H1 (cell line): ENCODE results near the gene GPHA2. TPM values are rescaled to one million over a fixed set of nuclear protein-coding genes. Genes with fewer than 3 reads are reported as not detected.

ENCODE experiments used
- CTCF ChIA-PET: fragments of 300-600 bp; sonication (Branson Sonifier 250); formaldehyde crosslinking; loops from one replicate; lab custom pipeline; 2021; ENCODE audit not compliant: partially characterized antibody; lab: Charles Lee
- POLR2A ChIA-PET: fragments of 300-600 bp; sonication (Branson Sonifier 250); formaldehyde crosslinking; loops from one replicate; lab custom pipeline; 2021; ENCODE audit warnings: inconsistent platforms; ENCODE audit not compliant: partially characterized antibody; lab: Charles Lee
- DNase-seq, 2 experiments: peaks; one replicate each; pipeline versions ENCODE4 v3.0.0 to v3.0.0-alpha.2; 2010 to 2022; ENCODE audit warnings: low spot score in 2 of 2, low read depth in 1 of 2, mixed read lengths in 1 of 2
- FAIRE-seq: peaks from 2 replicates; lab custom pipeline; 2011; peaks lifted over from hg19 to GRCh38; lab: Jason Lieb, UNC
- H2AFZ ChIP-seq: 2 replicates; pipeline ENCODE4 v1.8.1; 2012; ENCODE audit warnings: low read length, inconsistent platforms
- H2AK5ac ChIP-seq: 2 replicates; pipeline ENCODE4 v1.6.1; 2013; ENCODE audit warnings: low read depth, low read length
- H2BK120ac ChIP-seq: replicated peaks from 2 replicates; pipeline ENCODE3; 2013; ENCODE audit warnings: low read depth, low read length, inconsistent platforms
- H2BK12ac ChIP-seq: 2 replicates; pipeline ENCODE4 v1.6.1; 2013; ENCODE audit warnings: low read depth, low read length
- H2BK15ac ChIP-seq: 2 replicates; pipeline ENCODE4 v1.6.1; 2013; ENCODE audit warnings: low read length
- H2BK20ac ChIP-seq: 2 replicates; pipeline ENCODE4 v1.6.1; 2013; ENCODE audit warnings: low read length
- H2BK5ac ChIP-seq: 2 replicates; pipeline ENCODE4 v1.6.1; 2013; ENCODE audit warnings: low read depth, low read length
- H3K14ac ChIP-seq: 2 replicates; pipeline ENCODE4 v1.6.1; 2013; ENCODE audit warnings: inconsistent platforms; ENCODE audit not compliant: insufficient read length
- H3K18ac ChIP-seq: 2 replicates; pipeline ENCODE4 v1.6.1; 2013; ENCODE audit warnings: low read length; ENCODE audit errors: extremely low read depth
- H3K23ac ChIP-seq: 2 replicates; pipeline ENCODE4 v1.6.1; 2013; ENCODE audit warnings: inconsistent platforms; ENCODE audit not compliant: insufficient read length
- H3K23me2 ChIP-seq: 2 replicates; pipeline ENCODE4 v1.6.1; 2013; ENCODE audit warnings: low read depth, low read length
- H3K27ac ChIP-seq: 2 replicates; pipeline ENCODE4 v1.6.1; 2011; ENCODE audit warnings: low read depth, low read length, inconsistent platforms
- H3K27me3 ChIP-seq, 4 experiments: replicated peaks in 1 of 4; 1 replicate in 1 of 4; 2 replicates in 3 of 4; pipeline versions ENCODE4 v1.6.1 to v1.8.1; 2011 to 2013; ENCODE audit warnings: low read length in 3 of 4, mild to moderate bottlenecking in 3 of 4, inconsistent platforms in 2 of 4, mixed read lengths in 2 of 4, moderate library complexity in 1 of 4; ENCODE audit not compliant: control insufficient read depth in 3 of 4, insufficient read depth in 3 of 4; ENCODE audit errors: extremely low read depth in 1 of 4
- H3K36me3 ChIP-seq, 4 experiments: 2 replicates each; pipeline versions ENCODE4 v1.6.1 to v1.8.1; 2011 to 2013; ENCODE audit warnings: mild to moderate bottlenecking in 4 of 4, low read length in 3 of 4, moderate library complexity in 2 of 4, control low read depth in 1 of 4, inconsistent platforms in 1 of 4; ENCODE audit not compliant: insufficient read depth in 4 of 4, control insufficient read depth in 2 of 4
- H3K4ac ChIP-seq: replicated peaks from 2 replicates; pipeline ENCODE3; 2013; ENCODE audit warnings: low read length, low read depth, mixed read lengths, inconsistent platforms; ENCODE audit not compliant: insufficient read length
- H3K4me1 ChIP-seq, 4 experiments: replicated peaks in 1 of 4; 1 replicate in 1 of 4; 2 replicates in 3 of 4; pipeline versions ENCODE4 v1.6.1 to v1.8.1; 2011 to 2013; ENCODE audit warnings: low read length in 3 of 4, inconsistent platforms in 2 of 4, mixed read lengths in 1 of 4; ENCODE audit not compliant: insufficient read depth in 4 of 4, control insufficient read depth in 3 of 4
- H3K4me2 ChIP-seq, 2 experiments: 2 replicates each; pipeline versions ENCODE4 v1.6.1 to v1.8.1; 2011 to 2013; ENCODE audit warnings: low read depth in 2 of 2, low read length in 2 of 2, control low read depth in 1 of 2, inconsistent platforms in 1 of 2, mild to moderate bottlenecking in 1 of 2; ENCODE audit not compliant: insufficient read depth in 1 of 2
- H3K4me3 ChIP-seq, 4 experiments: fragments of 200-600, 300-600 bp in 1 of 4; sonication (generic), shearing (Covaris generic), sonication (Bioruptor Twin) in 1 of 4; 2 replicates each; pipeline versions ENCODE4 v1.5.1 to v1.8.1; 2011 to 2016; ENCODE audit warnings: low read length in 4 of 4, low read depth in 3 of 4, control low read depth in 2 of 4, inconsistent platforms in 2 of 4, mild to moderate bottlenecking in 2 of 4, mixed read lengths in 1 of 4, moderate library complexity in 1 of 4; ENCODE audit not compliant: insufficient read depth in 2 of 4; ENCODE audit errors: extremely low read depth in 1 of 4
- H3K56ac ChIP-seq: replicated peaks from 2 replicates; pipeline ENCODE3; 2013; ENCODE audit warnings: low read depth, mild to moderate bottlenecking, mixed read lengths, low read length, inconsistent platforms; ENCODE audit not compliant: insufficient read length
- H3K79me1 ChIP-seq: 2 replicates; pipeline ENCODE4 v1.6.1; 2013; ENCODE audit warnings: low read depth, low read length, control low read depth
- H3K79me2 ChIP-seq, 2 experiments: 2 replicates each; pipeline versions ENCODE4 v1.6.1 to v1.8.1; 2012 to 2013; ENCODE audit warnings: low read length in 2 of 2, mild to moderate bottlenecking in 2 of 2, inconsistent platforms in 1 of 2; ENCODE audit not compliant: insufficient read depth in 2 of 2, control insufficient read depth in 1 of 2
- H3K9ac ChIP-seq, 4 experiments: replicated peaks in 1 of 4; 1 replicate in 1 of 4; 2 replicates in 3 of 4; pipeline versions ENCODE4 v1.6.1 to v1.8.1; 2011 to 2013; ENCODE audit warnings: low read depth in 3 of 4, low read length in 3 of 4, control low read depth in 2 of 4, mild to moderate bottlenecking in 2 of 4, moderate library complexity in 2 of 4, inconsistent platforms in 1 of 4; ENCODE audit errors: extremely low read depth in 1 of 4
- H3K9me3 ChIP-seq, 2 experiments: 2 replicates each; pipeline versions ENCODE4 v1.6.1 to v1.8.1; 2012 to 2013; ENCODE audit warnings: mild to moderate bottlenecking in 2 of 2, moderate library complexity in 2 of 2, control low read depth in 1 of 2, inconsistent platforms in 1 of 2, low read depth in 1 of 2, low read length in 1 of 2, mixed read lengths in 1 of 2; ENCODE audit not compliant: insufficient read depth in 2 of 2
- H4K20me1 ChIP-seq, 2 experiments: replicated peaks in 1 of 2; 2 replicates each; pipeline versions ENCODE3 to v1.8.1; 2011 to 2013; ENCODE audit warnings: inconsistent platforms in 2 of 2, low read length in 2 of 2, mild to moderate bottlenecking in 1 of 2; ENCODE audit not compliant: insufficient read depth in 2 of 2, control insufficient read depth in 1 of 2
- H4K5ac ChIP-seq: 2 replicates; pipeline ENCODE4 v1.6.1; 2013; ENCODE audit warnings: low read length, low read depth, mixed read lengths, inconsistent platforms; ENCODE audit not compliant: insufficient read length
- H4K8ac ChIP-seq: 2 replicates; pipeline ENCODE4 v1.8.0; 2013; ENCODE audit warnings: mild to moderate bottlenecking, moderate library complexity, low read length, inconsistent platforms; ENCODE audit not compliant: insufficient read depth; ENCODE audit errors: extremely low read depth
- H4K91ac ChIP-seq: replicated peaks from 2 replicates; pipeline ENCODE3; 2013; ENCODE audit warnings: low read length, mixed read lengths, inconsistent platforms; ENCODE audit not compliant: insufficient read length
- GABPA ChIP-seq: IDR thresholded peaks from 2 replicates; pipeline ENCODE4 v1.6.1; 2011; ENCODE audit warnings: mild to moderate bottlenecking, low read length, moderate library complexity, borderline replicate concordance; ENCODE audit not compliant: insufficient read depth
- HDAC6 ChIP-seq: IDR thresholded peaks from one replicate; pipeline ENCODE4 v1.7.1; 2012; ENCODE audit warnings: low read depth, mild to moderate bottlenecking, inconsistent platforms, low read length, moderate library complexity
- KDM1A ChIP-seq: fragments of 200-600, 300-600 bp; sonication (generic); IDR thresholded peaks from 2 replicates; pipeline ENCODE4 v1.7.1; 2016; ENCODE audit warnings: mild to moderate bottlenecking, low read length, borderline replicate concordance
- RXRA ChIP-seq: IDR thresholded peaks from 2 replicates; pipeline ENCODE4 v1.6.1; 2011; ENCODE audit warnings: low read depth, mild to moderate bottlenecking, low read length, moderate library complexity; ENCODE audit not compliant: insufficient read depth
- WGBS, 2 experiments: shearing (Covaris generic) in 1 of 2; methylation state at CpG; one replicate each; pipeline versions ENCODE4 v1.1.6 to v1.1.7; 2013 to 2015; ENCODE audit warnings: low lambda C conversion rate in 2 of 2, mixed read lengths in 2 of 2, inconsistent platforms in 1 of 2, low coverage in 1 of 2, missing lambda C conversion rate in 1 of 2; ENCODE audit not compliant: insufficient replicate concordance in 2 of 2, insufficient coverage in 1 of 2, insufficient read length in 1 of 2; ENCODE audit errors: extremely low coverage in 1 of 2, missing lambda C conversion rate in 1 of 2; 5-methylcytosine and 5-hydroxymethylcytosine counted together
- polyA plus RNA-seq, 7 experiments: library from polyadenylated mRNA; depleted of rRNA in 3 of 7; stranded (reverse) in 5 of 7; unstranded in 2 of 7; fragments of >200 nt in 5 of 7; fragments of 200-250 nt in 2 of 7; gene quantifications; 1 replicate in 5 of 7; 2 replicates in 1 of 7; 4 replicates in 1 of 7; pipeline versions ENCODE4 v1.2.1 to v1.2.3, GENCODE V29; 2011 to 2013; ENCODE audit warnings: missing spikeins in 2 of 7, mixed read lengths in 2 of 7
- total RNA-seq: library from RNA; stranded (reverse); fragmentation: NEBNext Ultra II Directional; extraction: Animal tissue kit (Norgen Biotek cat#: 25700); gene quantifications from 2 replicates; pipeline ENCODE4 v1.2.1, GENCODE V29; 2021

The GPHA2 gene
- total and polyA plus RNA-seq, 2 of the 8 experiments (the other 6 are each of a cell fraction or from before 2014, with no cell fraction given) = 0.97 to 4.4 TPM

DNA sequence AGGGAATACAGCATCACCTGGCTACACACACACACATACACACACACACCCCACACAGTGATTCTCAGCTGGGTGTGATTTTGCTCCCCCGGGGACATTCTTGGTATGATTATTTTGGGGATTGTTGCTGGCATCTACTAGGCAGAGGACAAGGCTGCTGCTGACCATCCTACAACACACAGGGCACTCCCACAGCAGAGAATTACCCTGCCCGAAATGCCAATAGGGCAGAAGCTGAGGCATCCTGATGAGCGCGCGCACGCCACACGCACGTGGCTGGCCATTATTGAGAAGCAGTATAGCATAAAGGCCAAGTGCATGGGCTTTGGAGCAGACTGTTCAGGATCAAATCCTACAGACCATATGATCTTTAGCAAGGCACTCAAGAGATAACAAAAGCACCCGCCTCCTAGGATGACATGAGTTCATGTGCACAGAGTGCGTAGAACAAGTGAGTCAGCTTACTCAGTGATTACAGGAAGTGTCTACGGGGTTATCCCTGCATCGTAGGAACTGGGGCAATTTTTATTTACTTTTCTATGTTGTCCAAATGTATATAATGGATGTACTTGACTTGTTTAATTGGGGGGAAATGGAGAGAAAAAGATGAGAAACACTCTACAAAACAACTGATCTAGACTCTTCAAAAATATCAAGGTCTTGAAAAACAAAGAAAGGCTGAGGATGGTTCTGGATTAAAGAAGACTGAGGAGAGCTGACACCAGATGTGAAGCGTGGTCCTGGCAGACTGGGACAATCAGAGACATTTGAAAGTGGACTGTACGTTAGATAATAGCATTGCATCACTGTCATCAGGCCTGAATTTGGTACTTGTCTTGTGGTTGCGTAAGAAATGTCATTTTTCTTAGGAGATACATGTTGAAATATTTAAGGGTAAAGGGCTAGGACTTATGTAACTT is 50.1 kb downstream of the GPHA2 start:
- H3K79me1 ChIP-seq = no peaks in the 10 kb centered on the region
- H2AFZ ChIP-seq = no peak overlapping the region
- POLR2A ChIA-PET = interaction anchor here (0.7 to 24.6 kb wide), 4 partner anchors 9 to 198 kb away, joined by 3 to 408 read pairs (median 34); partner anchors contain the start of gene EHD1
- no peak overlapping the region for H4K8ac ChIP-seq
- no peak overlapping the region for H2AK5ac ChIP-seq
- peak overlapping the region; percentile 54 for H3K56ac ChIP-seq
- no peak overlapping the region for H3K18ac ChIP-seq
- H3K4me2 ChIP-seq = no peak overlapping the region
- no peak overlapping the region for H3K4ac ChIP-seq
- H2BK15ac ChIP-seq = no peak overlapping the region
- no peaks in the 10 kb centered on the region; the same call in 1 of the 2 replicates for H3K23me2 ChIP-seq
- no peak overlapping the region for H2BK12ac ChIP-seq
- no peak overlapping the region for H2BK5ac ChIP-seq
- H3K4me1 ChIP-seq = peaks cover 0 to 11% (median 8%) of the 10 kb centered on the region in 4 experiments; a peak in 6 of 7 replicates
- CTCF ChIA-PET = interaction anchor here (0.9 to 32.2 kb wide), 10 partner anchors 6 to 225 kb away, joined by 3 to 1058 read pairs (median 3); partner anchors contain the start of genes ARL2, BATF2, CDC42BPG and PPP2R5B
- no peak for TF ChIP-seq KDM1A
- no peak for TF ChIP-seq RXRA
- no peak for TF ChIP-seq HDAC6
- no peak for TF ChIP-seq GABPA
- H3K79me2 ChIP-seq = no peaks in the 10 kb centered on the region
- no peak overlapping the region for H2BK120ac ChIP-seq
- H4K5ac ChIP-seq = no peak overlapping the region
- H4K20me1 ChIP-seq = no peaks in the 10 kb centered on the region
- no peaks in the 10 kb centered on the region for H3K36me3 ChIP-seq
- no peak overlapping the region for H3K4me3 ChIP-seq
- H4K91ac ChIP-seq = no peak overlapping the region
- H2BK20ac ChIP-seq = no peak overlapping the region
- WGBS, 2 experiments = 87% methylated on average over 15 of the region's 15 CpGs; no CpG with 5 or more reads in 1 of the 2 experiments
- H3K9me3 ChIP-seq = no peaks in the 10 kb centered on the region
- no peaks in the 10 kb centered on the region; a peak in 1 of 7 replicates for H3K27me3 ChIP-seq
- no peak overlapping the region for H3K27ac ChIP-seq
- H3K14ac ChIP-seq = no peak overlapping the region
- no peak for FAIRE-seq
- H3K9ac ChIP-seq = no peak overlapping the region; a peak in 1 of 7 replicates
- no peak overlapping the region for H3K23ac ChIP-seq
- DNase-seq = no peak
